Kidney epithelial cell (primary cell): ENCODE data around the gene EXT2. TPM values are rescaled to one million over a fixed set of nuclear protein-coding genes. Genes with fewer than 3 reads are reported as not detected.

Source experiments
- DNase-seq: peaks from one replicate; pipeline ENCODE4 v3.0.0-alpha.2; 2010; ENCODE audit warnings: low read depth
- H3K27me3 ChIP-seq: 2 replicates; pipeline ENCODE4 v1.6.0; 2011; ENCODE audit warnings: low read length; ENCODE audit not compliant: control insufficient read depth, insufficient read depth
- H3K36me3 ChIP-seq: 2 replicates; pipeline ENCODE4 v1.5.1; 2011; ENCODE audit warnings: low read length; ENCODE audit not compliant: control insufficient read depth, insufficient read depth
- H3K4me3 ChIP-seq: 2 replicates; pipeline ENCODE4 v1.5.1; 2011; ENCODE audit warnings: low read depth, mild to moderate bottlenecking, control low read depth, low read length
- CTCF ChIP-seq: IDR thresholded peaks from 2 replicates; pipeline ENCODE4 v1.5.1; 2011; ENCODE audit warnings: mild to moderate bottlenecking, moderate library complexity, low read length, control low read depth, inconsistent platforms; ENCODE audit not compliant: insufficient read depth, poor library complexity, severe bottlenecking
- total RNA-seq: library from RNA; depleted of rRNA; stranded (reverse); fragments of >200 nt; gene quantifications from 2 replicates; pipeline ENCODE4 v1.2.3, GENCODE V29; 2015

EXT2 gene
- total RNA-seq, 1 donor from 2014 or later, result 83.5 TPM

DNA sequence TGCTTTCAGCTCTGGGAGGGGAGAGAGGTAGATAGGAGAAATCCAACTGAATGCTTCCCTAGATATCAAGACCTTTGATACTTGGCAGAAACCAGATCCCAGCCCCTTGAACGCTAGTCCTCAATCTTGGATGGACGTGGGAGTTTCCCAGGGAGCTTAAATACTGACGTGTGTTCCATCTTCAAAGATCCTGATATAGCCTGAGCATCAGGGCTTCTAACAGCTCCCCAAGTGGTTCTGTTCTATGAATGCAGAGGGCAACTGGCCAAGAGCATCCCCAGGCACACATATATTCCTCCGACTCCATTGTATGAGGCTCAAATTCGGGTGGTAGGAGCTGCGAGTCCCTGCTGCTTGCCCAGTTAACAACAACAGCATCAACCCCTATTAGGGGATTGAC, 38.1 kb upstream of the EXT2 start:
- Histone ChIP-seq H3K36me3 (no peaks in the 10 kb centered on the region), H3K27me3 (peaks cover 2% of the 10 kb centered on the region), H3K4me3 (no peak overlapping the region)
- no peak for TF ChIP-seq CTCF
- no peak for DNase-seq

DNA sequence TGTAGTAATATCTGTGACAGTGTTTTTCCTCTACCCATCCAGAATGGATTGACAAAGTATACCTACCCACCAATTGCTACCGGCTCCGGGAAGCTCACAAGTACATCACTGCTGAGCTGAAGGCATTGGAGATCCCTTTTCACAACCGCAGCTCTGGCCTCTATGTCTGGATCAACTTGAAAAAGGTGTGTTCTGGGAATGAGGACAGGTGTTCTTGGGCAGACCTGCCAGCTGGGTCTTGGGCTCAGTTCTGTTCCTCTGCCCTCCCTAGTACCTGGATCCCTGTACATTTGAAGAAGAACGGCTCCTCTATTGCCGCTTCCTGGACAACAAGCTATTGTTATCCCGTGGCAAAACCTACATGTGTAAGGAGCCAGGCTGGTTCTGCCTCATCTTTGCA, 37.2 kb upstream of the EXT2 start:
- TF ChIP-seq CTCF, result no peak
- Histone ChIP-seq H3K36me3 (no peaks in the 10 kb centered on the region), H3K4me3 (no peak overlapping the region), H3K27me3 (peaks cover 2% of the 10 kb centered on the region)
- DNase-seq, result no peak

DNA sequence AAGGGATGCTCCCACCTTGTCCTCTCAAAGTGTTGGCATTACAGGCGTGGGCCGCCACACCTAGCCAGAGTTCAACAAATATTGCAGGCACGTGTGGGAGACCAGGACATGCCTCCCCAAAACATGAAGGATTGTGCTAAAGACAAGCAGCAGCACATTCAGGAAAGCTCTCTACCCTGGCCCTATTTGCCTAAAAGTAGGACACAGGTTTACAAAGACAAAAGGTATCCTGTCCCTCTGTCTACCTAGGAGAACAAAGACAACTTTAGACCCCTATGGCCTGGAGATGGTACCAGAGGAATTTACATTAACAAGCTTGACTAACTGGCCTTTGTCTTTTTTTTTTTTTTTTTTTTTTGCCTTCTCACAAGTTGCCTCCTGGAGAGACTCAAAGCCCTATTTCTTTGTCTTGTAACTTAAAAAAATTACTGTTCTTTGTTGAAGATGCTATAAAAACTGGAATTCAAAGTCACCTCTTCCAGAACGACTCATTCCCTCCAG, 30.3 kb upstream of the EXT2 start:
- no peak overlapping the region for H3K4me3 ChIP-seq
- no peaks in the 10 kb centered on the region for H3K27me3 ChIP-seq
- no peak for TF ChIP-seq CTCF
- H3K36me3 ChIP-seq, result no peaks in the 10 kb centered on the region
- no peak for DNase-seq

DNA sequence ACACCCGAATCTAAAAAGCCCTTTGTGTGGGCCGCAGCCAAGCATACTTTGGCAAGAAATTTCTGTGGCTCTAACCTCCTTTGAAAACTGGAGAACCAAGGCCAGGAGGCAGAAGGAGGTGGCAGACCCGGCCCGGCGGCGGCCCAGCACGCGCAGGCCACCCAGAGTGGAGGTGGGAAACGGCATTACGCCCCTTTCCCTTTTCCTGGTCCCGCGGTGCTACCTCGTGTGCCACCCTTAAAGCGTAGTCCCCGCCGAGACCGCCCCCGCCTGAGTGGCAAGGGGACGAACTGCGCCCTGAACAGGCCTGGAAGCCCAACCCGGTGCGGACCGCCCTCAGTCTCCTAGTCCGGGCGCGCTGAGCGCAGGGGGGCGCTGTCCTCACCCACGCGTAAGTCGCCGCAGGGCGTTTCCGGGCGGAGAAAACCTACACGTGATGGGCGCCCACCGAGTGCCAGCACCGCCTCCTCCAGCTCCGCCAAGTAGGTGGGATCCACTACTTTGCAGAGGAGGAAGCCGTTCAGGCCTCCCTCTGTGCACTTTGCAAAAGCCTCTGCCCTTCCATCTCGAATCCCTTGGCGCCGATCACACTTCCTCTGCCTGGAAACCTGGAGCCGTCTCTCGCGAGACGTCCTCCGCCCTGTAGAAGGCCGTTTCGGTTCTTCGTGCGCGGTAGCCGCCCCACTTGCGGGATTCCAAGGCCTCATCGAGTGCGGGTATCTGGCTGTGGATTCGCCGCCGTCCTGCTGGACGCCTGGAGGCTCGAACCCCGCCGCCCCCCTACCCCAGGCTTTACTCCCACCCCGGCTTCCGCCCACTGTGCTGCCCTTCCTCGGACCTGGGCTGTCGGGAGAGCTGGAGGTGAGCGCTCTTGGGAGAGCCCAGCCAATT, 29.4 kb upstream of the EXT2 start, which contains the start of gene ACCS:
TSS of gene ACCS (plus strand) at position 430 of the 891 bp plus-strand sequence. CDS start 1,358 bp downstream, outside the sequence.
- H3K36me3 ChIP-seq, result no peaks in the 10 kb centered on the region
- H3K4me3 ChIP-seq, result peak within 1 kb of the TSS; percentile 57
- H3K27me3 ChIP-seq, result no peaks in the 10 kb centered on the region
- peak; percentile 69 for DNase-seq
- peak; percentile 90 for TF ChIP-seq CTCF

- H3K27me3 ChIP-seq, result no peaks in the 10 kb centered on the region
- H3K36me3 ChIP-seq, result no peaks in the 10 kb centered on the region
- no peak for TF ChIP-seq CTCF
- H3K4me3 ChIP-seq, result peak overlapping the region; percentile 57
- DNase-seq, result peak; percentile 12
Measured at GRCh38 chr11:44066732-44067141, 28.7 kb upstream of the EXT2 start.
